GOT3 (cell line): ENCODE data around the gene HK2.

Experiments
- DNase-seq: peaks from one replicate; lab custom pipeline; 2025; ENCODE audit warnings: mixed read lengths; lab: John Stamatoyannopoulos, UW

The HK2 gene

DNA sequence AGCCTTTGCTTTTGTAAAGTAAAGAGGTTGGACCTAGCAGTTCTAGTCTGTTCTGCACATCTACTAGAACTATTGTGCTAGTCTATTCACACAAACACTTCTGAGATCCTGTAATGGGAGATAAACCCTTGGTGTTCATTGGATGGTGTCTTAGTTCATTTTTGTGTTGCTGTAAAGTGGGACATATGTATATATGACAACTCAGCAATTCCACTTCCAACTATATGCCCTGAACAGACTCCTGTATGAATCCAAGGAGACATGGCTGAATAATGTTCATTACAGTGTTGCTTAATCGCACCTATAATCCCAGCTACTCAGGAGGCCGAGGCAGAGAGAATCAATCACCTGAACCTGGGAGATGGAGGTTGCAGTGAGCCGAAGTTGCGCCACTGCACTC lies 23.3 kb downstream of the HK2 start:
- DNase-seq, result no peak

DNA sequence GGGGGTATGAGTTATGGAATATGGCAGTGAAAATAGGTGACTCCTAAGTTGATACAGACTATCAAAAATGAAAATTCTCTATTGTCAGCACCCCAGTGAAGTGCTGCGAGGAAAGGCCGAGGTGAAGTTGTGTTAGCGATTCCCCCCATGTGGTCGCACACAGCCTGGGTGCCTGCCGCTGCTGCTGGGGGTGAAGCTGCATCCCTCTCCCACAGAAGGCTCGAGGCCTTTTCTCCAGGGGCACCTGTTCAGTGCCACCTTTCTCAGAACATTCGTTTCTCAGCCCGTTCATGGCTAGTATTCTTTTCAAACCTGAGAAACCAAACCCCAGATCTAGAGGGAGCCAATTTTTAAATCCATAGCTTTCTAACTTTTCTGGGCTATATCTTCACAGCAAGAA lies 23.8 kb downstream of the HK2 start:
- DNase-seq, result no peak

DNA sequence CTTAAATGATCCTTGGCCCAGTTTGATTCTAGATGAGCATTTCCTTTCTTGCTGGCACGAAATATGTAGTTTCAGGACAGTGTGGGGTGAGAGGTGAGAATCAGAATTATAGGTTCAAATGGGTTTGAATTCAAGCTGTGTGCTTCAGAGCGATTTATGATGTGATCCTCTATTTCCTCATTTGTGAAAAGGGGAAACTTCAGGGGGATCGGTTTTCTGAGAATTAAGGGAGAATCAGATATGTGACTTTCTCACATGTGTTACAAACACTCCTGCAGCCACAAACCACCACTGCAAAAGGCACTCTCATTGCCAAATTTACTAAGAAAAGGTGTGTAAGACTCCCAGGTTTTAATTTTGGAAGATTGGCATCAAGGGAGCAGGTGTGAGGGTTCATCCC lies 24.4 kb downstream of the HK2 start:
- DNase-seq, result no peak

DNA sequence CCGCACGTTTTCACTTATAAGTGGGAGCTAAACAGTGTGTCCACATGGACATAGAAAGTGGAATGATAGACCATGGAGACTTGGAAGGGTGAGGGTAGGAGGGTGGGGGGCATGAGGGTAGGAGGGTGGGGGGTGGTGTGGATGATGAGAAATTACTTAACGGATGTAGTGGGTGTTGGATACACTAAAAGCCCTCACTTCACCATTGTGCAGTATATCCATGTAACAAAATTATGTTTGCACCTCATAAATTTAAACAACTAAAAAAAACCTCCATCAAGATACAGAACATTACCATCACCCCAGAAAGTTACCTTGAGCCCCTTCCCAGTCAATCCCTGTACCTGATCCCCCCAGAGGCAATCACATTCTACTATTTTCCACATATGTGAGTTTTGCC lies 26.2 kb downstream of the HK2 start:
- no peak for DNase-seq

DNA sequence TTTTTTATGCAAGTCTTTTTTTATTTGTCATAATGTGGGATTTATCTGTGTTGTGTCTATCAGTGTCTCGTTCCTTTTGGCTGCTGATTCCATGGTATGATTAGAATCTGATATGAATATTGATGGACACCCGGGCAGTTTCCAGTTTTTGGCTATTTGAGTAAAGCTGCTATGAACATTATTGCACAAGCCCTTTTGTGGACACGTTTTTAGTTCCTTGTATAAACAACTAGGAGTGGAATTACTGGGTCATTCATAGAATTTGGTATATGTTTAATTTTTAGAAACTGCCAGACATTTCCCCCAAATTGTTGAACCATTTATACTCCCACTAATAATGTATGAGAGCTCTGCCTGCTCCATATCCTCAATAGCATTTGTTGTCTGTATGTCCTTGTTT lies 26.6 kb downstream of the HK2 start:
- no peak for DNase-seq

DNA sequence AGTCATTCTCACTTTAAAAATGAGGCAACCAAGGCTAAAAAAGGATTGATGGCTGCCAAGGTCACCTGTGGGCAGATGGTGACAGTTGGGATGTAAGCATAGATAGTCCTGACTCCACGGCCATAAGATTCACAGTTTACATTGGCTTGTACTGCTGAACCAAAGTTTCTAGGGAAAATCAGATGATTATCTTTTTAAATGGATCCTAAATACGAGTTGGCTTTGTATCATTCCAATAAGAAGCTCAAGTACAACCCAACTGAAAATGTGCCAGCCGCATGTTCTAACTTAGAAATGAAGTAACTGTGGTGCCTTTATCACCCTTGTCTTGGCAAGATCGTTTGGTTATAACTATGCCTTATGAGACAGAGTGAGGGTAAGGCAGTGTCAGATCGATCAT lies 27.6 kb downstream of the HK2 start:
- no peak for DNase-seq

DNA sequence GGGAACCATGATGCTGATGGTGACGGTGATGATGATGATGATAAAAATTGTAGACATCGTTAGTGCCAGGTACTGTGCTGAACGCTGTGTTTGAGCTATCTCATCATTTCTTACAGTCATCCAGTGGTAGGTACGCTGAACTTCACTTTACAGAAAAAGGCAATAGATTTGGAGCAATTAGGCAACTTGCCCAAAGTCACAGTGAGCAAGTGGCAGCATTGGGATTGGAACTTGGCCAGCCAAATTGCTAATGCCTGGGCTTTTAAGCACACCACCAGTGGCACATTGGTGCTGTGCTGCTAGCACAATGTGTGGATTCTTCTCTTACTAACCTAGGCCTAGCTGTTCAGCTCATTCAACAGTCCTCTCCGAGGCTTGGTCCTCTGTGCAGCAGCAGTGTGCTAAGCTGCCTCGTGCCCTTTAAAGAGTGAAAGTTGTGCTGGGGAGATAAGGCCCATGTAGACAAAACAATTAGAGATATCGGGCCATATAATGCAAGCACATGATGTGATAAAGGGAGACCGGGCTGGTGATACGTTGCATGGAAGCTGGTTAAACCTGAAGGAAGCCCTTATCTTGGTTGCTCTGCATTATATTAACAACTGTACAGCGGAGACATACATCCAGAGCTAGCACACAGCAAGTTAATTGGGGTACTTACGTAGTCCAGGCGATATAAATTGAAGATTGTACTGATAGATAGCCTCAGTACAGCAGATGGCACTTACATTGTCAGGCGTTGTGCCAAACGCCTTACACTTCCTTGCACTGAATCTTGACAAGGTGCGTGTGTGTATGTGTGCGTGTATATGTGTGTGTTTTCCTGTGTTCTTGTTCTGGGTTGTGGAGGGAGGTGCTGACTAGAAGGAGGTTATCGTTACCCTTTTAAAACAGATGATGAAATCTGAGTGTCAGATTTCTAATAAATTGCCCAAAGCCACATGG lies 28.4 kb downstream of the HK2 start:
- no peak for DNase-seq

DNA sequence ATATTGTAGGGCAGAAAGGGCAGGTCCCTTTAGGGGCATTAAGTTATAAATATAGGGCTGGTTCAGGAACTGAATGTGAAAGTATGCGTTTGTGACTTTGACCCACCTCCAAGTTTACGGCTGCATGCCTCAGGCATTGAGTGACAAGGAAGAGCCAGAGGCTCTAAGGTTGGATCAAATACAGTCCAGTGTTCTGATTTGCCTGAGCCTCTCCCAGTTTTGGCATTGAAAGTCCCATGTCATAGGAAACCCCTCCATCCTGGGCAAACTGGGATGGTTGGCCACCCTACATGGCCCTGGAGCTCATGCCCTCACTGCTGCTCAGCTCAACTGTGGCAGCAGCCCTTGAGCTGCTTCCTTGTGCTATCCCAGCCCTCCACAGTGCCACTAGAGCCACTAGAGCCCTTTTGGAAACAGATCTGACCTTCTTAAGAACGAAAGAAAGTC lies 29.9 kb downstream of the HK2 start:
- DNase-seq, result no peak

DNA sequence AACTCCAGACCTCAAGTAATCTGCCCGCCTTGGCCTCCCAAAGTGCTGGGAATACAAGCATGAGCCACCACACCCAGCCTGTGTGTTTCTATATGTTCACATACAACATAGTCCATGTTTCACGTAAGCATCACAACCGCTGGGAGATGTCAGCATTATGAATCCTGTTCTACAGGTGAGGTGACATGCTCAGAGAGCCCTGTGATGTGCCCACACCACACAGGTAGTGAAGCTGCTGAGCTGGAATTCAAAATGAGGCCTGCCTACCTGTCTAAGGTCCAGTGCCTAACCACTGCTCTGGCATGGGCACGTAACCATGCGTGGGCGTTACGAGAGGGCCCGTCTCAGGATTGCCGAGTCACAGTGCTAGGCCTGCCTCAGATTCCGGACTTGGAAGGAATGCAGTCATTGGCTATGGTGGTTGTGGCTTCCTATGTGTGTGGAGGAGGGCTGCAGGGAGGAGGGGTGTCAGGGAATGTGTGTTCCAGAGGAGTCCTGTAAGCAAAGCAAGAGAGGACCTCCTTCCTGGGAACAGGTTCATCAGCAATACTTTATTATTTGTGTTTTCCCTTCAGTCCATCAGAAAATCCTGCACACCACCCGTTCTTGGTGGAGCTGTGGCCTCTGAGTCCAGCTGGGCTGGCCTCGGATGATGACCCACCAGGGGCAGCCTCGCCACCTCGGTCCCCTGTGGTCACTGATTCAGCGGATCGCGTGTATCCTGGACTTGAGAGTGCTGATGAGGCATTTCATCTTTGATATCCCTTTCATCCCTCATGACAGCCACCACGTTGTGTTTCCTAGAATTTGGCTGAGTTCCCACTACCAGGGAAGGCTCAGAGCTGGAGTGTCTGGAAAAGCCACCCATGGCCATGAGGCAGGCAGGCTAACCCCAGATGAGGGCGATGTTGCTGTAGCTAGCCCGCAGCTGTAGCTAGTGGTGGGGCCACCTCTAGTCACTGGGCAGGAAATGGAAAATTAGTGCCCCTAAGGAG lies 31.1 kb downstream of the HK2 start:
- DNase-seq, result no peak

DNA sequence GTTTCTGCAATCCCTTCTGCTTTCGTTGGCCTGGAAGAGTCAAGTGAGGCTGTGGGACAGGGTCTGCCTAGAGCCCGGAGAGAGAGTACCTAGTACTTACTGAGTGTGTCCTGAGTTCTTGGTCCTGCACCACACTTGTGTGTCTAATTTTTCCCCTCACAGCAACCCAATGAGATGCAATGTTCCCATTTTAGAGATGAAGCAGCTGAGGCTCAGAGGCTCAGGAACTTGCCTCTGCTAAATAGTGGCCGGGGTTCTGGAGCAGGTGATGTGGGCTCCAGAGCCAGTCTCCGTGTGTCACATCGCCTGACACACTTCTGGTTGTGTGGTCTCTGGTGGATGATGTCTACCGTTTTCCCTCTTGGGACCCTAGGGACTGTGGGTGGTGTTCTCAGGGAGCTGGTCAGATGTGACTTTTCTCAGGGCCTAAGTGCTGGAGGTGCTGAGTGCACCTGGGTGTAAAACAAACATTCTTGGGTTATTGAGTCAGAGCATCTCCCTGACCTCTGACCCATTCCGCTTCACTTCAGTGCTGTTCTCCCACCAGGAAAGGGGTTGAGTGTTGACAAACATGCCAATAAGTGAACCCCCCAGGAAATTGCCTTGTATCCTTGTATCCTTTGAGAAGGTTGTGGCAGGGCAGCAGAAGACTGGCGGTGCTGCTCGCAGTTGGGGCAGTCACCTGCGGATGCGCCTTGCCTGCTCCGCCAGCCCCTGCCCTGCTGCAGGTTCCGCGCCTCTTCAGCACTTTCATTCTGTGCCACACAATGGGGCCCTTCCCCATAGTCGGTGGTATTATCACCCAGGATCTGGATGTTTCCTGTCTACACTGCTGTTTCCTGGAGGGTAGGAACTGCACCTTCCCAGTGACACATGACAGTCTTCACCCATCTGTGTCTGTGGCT lies 32.1 kb downstream of the HK2 start:
- DNase-seq, result no peak

DNA sequence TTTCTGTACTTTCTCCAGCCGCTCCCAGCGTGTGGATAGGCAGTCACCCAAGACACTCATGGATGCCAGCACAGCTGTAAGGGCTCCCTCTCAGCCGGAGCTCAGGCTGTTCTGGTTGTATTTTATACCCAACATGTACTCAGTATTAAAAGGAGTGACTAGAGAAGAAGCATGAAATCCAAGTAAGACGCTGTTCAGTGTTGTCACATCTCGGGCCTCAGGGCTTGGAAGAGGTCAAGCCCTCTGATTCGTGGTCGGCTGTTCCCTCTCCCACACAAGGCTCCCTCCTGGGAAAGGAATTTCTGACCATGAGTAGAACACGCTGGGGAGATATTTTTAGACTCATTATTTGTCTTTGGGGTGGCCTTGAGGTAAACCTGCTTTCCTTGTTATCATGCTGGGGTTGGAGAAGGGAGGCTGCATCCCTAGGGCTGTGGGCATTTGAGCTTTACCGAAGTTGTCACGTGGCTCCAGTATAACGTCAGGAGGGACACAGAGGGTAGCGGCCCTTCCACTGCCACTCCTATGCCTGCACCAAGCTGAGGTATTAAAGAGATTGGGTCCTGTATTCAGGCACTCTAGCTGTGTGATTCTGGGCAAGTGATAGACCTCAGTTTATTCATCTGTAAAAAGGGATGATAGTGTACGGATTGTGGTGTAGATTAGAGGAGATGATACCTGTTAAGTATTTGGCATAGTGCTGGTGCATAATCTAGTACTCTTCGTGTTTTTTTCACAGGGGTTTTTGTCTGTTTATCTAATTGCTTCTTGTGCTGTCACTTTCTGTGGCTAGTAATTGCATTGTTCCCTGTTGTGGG lies 34.1 kb downstream of the HK2 start:
- peak; percentile 4 for DNase-seq

DNA sequence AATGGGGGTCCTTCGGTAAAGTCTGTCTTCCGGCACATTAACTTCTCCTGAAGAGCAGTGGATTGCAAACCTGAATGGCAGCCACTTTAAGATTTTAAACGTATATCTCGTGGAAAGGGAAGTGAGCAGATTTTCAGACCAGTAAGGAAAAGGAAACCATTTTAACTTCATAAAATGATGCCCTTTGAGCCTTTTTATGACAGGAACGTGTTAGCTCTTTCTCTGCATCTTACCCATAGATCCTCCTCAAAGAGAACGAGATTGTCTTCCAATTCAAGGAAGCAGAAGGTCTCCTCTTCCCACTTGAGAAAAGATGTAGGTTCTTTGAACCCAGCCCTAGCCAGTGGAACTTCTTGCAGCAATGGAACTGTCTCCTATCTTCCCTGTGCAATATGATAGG lies 35.6 kb downstream of the HK2 start:
- DNase-seq, result no peak

DNA sequence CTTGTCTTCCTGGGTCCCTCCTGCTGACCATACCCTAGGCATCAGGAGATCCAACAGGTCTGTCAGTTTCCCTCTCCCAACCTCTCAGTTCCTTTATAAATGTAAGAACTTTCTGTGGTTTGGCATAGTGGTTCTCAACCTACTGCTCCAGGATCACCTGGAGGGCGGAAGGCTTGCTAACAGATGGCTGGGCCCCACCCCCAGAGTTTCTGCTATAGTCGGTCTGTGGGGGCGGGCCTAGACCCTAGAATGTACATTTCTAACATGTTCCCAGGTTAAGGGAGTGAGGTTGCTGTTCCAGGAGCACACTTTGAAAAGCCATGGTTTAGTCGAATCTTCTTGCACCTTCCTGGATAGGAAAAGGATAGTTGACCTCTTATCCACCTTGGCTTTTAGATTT lies 37.0 kb downstream of the HK2 start:
- DNase-seq, result no peak

DNA sequence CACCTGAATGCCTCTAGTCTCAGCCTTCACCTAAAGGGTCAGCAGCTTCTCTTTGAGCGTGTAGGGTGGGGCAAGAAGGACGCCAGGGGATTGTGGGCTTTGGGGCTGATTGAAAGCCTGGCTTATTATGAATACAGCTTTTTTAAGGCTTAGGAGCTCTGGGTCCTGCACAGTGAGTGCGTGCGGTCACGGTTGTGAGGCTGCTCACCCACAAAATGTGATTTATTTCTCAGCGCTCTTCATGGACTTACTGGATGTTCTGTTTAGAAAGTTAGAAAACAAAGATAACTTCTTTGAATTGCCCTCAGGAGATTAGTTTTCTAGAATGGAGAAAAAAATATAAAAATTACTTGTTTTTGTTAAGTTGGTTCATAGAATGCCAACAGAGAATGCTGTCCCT lies 37.5 kb downstream of the HK2 start:
- DNase-seq, result no peak

DNA sequence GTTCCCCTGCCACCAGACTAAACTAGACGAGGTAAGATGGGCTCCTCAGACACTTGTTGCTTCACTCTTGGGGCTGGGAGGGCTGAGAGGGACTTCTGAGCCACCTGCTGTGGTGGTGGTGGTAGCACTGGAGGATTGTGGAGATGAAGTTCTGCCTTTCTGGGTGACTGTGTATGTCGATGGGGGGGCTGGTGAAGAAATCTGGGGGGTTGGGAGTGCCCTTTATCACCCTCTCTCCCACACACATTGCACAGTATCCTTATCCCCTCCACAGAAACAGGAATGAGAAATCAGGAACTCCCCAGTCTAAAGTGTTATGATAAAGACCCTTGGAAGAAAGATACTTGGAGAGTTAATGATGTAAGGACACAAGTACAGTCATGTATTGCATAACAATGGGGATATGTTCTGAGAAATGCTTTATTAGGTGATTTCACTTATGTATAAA lies 38.5 kb downstream of the HK2 start:
- DNase-seq, result no peak

DNA sequence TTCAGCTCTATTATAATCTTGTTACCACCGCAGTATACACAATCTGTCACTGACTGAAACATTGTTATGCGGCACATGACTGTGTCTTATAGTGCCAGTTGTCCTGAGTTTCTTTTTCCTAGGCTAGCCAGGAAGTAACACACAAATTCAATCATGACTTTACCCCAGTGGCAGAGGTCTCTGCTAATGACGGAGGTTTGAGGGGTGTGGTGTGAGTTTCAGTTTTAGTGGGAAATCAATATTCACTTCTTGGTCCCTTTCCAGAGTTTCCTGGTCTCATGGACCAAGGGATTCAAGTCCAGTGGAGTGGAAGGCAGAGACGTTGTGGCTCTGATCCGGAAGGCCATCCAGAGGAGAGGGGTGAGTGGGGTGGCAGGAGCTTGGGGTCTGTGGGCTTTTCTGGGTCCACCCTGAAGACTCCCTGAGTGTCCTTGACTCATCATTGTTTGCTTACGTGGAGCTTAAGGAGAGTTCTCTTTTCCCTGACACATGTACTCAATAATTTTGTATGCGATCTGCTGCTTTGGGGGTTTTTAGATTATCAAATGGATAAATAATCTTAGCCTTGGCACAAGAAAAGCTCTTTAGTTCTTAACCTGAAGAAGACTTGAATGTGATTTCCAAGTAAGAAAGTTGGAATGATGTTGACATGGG lies 39.2 kb downstream of the HK2 start:
- no peak for DNase-seq

DNA sequence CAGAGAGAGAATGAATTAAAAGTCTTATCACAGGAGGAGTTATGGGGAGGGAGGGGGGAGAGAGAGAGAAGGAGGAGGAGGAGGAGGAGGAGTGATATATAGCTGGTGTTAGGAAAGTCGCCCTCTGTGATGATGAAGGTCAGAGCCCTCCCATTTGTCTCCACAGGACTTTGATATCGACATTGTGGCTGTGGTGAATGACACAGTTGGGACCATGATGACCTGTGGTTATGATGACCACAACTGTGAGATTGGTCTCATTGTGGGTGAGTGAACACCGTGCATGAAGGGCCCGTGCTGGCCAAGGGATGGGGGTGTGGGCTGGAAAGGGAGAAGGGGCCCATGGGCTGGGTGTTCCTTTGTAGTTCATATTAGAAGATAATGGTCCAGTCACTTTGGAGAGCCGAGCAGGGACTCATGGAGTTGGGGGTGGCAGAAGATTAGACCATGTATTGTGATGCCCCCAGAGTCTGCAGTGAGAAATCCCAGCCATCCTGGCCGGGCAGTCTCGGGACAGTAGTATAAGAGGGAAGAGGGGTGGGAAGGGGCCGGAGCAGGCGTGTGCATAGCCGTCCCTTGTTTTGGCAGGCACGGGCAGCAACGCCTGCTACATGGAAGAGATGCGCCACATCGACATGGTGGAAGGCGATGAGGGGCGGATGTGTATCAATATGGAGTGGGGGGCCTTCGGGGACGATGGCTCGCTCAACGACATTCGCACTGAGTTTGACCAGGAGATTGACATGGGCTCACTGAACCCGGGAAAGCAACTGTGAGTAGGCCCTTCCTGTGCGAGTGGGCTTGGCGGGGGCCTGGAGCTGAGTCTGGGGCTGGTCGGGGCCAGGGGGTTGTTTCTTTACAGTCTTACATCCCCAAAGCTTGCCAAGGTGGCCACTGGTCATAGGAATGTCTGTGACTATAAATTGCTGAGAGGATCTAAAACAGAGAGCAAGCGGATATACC lies 40.0 kb downstream of the HK2 start:
- DNase-seq, result no peak

DNA sequence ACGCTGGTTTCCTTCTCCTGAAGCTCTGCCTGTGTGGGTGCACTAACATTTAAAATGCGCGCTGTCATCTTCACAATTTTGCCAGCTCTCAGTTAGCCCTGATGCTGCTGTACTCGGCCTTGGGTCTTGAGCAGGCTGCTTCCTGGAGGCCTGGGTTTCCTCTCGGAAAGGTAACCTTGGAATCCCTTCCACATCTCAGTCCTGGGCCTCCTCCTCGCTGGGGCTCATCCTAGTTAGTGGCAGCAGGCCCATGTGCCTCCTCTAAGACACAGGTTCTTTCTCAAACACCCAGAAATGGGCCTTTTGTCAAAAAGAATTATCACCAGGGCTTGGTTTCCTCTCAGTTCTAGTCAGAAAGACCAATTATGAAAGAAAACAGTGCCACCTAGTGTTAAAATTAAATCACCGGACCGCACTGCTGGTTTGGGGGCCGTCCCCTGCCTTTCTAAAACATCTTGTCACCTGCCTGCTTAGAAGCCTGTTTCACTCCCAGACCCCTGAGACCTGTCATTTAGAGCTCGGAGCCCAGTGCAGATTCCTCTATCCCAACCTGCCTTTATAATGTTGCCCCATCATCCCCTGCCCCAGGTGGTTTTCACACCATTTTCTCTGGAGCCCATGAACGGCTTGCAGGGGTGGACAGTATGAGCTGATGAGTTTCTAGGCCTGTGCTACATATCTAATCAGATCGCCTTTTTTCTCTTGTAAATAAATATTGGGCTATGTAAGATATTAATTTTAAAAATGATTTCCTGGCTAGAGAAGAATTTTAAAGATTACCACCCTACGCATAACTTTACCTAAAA lies 42.4 kb downstream of the HK2 start:
- DNase-seq, result peak; percentile 11
